ENCODE data around the gene KIF3A.
A peak's percentile ranks its signal among the peaks of the same experiment; 100 is the strongest.

The KIF3A gene

GRCh38 chr5:132677191-132677590 is 60.2 kb downstream of the KIF3A start:
- DNase-seq: no peak

- no peak for DNase-seq
Measured at GRCh38 chr5:132675936-132676689, 61.2 kb downstream of the KIF3A start.

GRCh38 chr5:132674671-132675506 is 62.5 kb downstream of the KIF3A start:
- no peak for DNase-seq

GRCh38 chr5:132673939-132674630 is 63.3 kb downstream of the KIF3A start, which contains the start of gene IL4:
IL4 (plus strand) TSS chr5:132673989; CDS start chr5:132674051, 62 bp downstream.
- DNase-seq: no peak

GRCh38 chr5:132673488-132673887 is 63.9 kb downstream of the KIF3A start:
- DNase-seq: no peak

DNA sequence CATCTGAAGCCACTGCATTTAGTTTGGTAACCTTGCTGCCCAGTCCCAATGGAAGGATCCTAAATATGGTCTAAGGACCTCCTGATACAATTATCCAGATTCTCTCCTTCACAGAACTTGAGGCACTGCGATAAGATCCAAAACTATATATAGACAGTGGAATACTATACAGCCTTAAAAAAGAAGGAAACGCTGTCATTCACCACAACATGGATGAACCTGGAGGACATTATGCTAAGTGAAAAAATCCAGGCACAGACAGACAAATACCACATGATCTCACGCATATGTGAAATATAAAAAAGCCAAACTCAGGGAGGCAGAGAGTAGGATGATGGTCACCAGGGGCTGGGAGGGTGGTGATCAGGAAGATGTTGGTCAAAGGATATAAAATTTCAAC is 66.3 kb downstream of the KIF3A start:
- no peak for DNase-seq

GRCh38 chr5:132669966-132670882 is 67.1 kb downstream of the KIF3A start:
- DNase-seq: no peak

DNA sequence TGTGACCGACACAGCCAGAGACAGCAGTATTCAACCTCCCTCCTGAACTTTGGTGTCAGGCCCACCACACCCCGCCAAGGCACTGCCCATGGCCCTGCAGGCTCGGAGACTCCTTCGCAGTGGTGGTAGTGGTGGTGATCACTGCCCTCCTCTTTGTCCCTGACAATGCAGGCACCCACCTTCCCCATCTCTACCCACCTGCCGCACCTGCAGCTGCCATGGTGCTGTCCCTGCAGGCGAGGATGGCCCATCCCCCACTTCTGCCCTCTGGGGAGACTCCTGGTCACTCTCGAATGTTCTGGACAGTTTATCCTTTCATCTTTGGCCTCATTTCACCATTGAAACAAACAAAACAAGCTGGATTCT is 67.9 kb downstream of the KIF3A start:
- DNase-seq: no peak

- no peak for DNase-seq
Measured at GRCh38 chr5:132668706-132669454, 68.5 kb downstream of the KIF3A start.

GRCh38 chr5:132667761-132668705 is 69.3 kb downstream of the KIF3A start:
- no peak for DNase-seq

- no peak for DNase-seq
Measured at GRCh38 chr5:132667309-132667708, 70.0 kb downstream of the KIF3A start.

GRCh38 chr5:132666310-132667123 is 70.8 kb downstream of the KIF3A start:
- DNase-seq: no peak

- no peak for DNase-seq
Measured at GRCh38 chr5:132665574-132666080, 71.7 kb downstream of the KIF3A start.

DNA sequence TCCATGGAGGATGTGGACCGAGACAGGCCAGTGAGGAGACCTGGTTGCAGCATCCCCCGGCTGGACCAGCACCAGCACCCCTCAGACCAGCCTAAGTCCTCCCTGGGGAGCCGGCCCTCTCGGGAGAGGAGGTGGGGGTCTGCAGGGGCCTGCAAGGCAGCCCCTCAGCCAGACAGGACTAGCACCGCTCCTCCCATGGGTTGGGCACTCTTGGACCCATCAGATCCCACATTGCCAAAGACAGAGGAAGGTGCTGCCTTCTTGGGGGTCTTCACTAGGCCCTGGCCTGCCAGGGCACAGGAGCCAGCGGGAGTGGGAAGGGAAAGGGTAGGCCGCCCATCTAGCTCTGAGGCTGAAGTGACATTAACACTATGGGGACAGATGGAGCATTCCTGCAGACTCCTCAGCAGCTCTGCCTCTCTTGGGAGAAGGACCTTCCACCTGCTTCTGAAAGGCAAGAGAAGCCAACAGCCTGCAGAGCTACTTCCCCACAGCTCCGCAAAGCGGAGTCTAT is 72.6 kb downstream of the KIF3A start:
- no peak for DNase-seq

GRCh38 chr5:132663771-132664695 is 73.3 kb downstream of the KIF3A start:
- peak; percentile 47 for DNase-seq

DNA sequence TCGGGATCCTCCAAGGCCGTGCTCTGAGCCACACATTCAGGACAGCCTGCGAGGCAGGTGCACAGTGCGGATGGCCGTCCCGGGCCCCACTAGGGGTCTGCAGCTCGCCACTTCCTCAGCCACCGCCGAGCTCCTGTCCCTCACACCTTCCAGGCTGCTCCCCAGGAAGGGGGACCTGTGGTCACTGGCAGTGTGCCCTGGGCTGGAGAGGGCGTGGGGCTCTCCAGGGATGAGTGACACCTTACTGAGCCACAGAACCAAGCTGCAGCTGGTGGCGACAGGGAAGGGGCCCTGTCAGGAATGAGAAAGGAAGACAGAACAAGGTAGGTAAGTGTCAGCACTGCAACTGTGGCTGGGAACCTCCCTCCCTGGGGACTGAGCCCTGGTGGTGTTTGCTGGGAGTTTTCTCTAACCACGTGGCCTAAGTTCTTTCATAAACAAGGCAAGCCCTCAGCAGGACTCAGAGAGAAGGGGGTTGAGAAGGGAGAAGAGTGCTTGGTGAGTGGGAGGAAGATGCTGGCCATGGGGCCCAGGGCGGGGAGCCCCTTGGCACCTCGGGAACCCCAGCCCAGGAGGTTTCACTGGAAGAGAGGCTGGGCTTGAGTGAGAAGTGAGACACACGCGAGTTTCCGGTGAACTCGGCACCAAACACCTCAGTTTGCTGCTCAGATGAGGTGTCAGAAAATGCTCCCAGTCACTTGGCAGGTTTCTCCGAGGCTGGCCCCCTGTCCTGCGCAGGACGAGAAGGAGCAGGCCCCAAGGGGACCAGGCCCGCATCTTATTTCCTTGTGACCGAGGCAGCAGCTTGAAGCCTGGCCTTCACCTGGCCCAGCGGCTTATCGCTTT is 74.2 kb downstream of the KIF3A start:
- peak; percentile 56 for DNase-seq

DNA sequence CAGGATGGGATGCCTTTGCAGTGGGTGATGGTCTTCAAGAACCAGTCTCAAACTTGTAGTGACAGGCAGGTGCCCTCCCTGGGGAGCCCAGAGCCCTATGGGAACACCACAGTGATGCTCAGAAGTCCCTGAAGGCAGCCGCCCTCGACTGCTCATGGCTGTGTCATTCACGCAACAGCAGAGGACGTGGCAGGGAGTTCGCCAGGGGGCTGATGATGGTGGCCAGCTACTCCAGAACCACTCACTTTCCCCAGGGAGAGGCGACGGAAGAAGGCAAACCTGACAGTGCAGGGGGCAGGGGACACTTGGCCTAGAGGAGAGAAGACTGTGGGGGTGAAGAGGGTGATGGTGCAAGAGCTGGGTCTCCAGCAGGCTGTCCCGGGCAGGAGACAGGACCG is 75.3 kb downstream of the KIF3A start:
- no peak for DNase-seq
